ENCODE results near the gene CNOT3. TPM values are rescaled to one million over a fixed set of nuclear protein-coding genes. Genes with fewer than 3 reads are reported as not detected.

The CNOT3 gene
- total and polyA plus RNA-seq, 2 donors (not counting 3 experiments of a cell fraction or from before 2014, with no cell fraction given): 20.4 to 74.7 TPM

- intact Hi-C loops (cut with micrococcal nuclease): no loop called here
- CTCF ChIA-PET: interaction anchor here (1.2 to 2.1 kb wide), 2 partner anchors 11 to 20 kb away, joined by 3 to 6 read pairs; partner anchors contain the start of gene CNOT3
- no peaks in the 10 kb centered on the region for H3K27me3 ChIP-seq (ENCODE audit: control insufficient read depth in 2 of 2, insufficient read depth in 2 of 2, low read length in 2 of 2)
- H3K79me2 ChIP-seq (ENCODE audit: control insufficient read depth, insufficient read depth, low read length): no peaks in the 10 kb centered on the region
- no peak overlapping the region for H3K4me3 ChIP-seq (replicated peaks in 1 of 3; ENCODE audit: insufficient read depth in 1 of 3, low read depth in 1 of 3, low read length in 3 of 3)
- TF ChIP-seq POLR2A (IDR thresholded peaks at IDR 0.05; ENCODE audit: low read depth, low read length): no peak
- no peak for TF ChIP-seq EZH2 (IDR thresholded peaks at IDR 0.05; ENCODE audit: borderline replicate concordance, low read depth, low read length, severe bottlenecking)
- no peak for TF ChIP-seq FOS (IDR thresholded peaks at IDR 0.05; ENCODE audit: borderline replicate concordance, insufficient read depth, low read length)
- no peak overlapping the region for H3K4me2 ChIP-seq (ENCODE audit: insufficient read depth, low read length)
- H3K9me3 ChIP-seq (replicated peaks; ENCODE audit: control insufficient read depth, insufficient read depth, low read length): no peaks in the 10 kb centered on the region
- no peak for FAIRE-seq
- no peaks in the 10 kb centered on the region for H3K4me1 ChIP-seq (ENCODE audit: control insufficient read depth, extremely low read depth, insufficient read depth, low read length)
- POLR2A ChIA-PET: interaction anchor here (0.7 kb wide), 1 partner anchor 9 kb away, joined by 4 read pairs; no protein-coding TSS in a partner anchor
- H3K27ac ChIP-seq (ENCODE audit: insufficient read depth, low read depth, low read length): no peak overlapping the region
- H4K20me1 ChIP-seq (replicated peaks; ENCODE audit: control insufficient read depth, extremely low read depth, insufficient read depth, low read length): no peaks in the 10 kb centered on the region
- no peak overlapping the region for H3K9ac ChIP-seq (replicated peaks; ENCODE audit: extremely low read depth, insufficient read depth, low read length)
- dilution Hi-C loops (cut with MboI; ENCODE audit: extremely low pct_ligation_motif_present, low sequenced_read_pairs): no loop called here
- DNase-seq (ENCODE audit: low read depth, low spot score): no peak
- H3K36me3 ChIP-seq (ENCODE audit: control insufficient read depth in 2 of 2, extremely low read depth in 1 of 2, insufficient read depth in 2 of 2, low read length in 2 of 2): peaks cover 28 to 78% of the 10 kb centered on the region in 2 experiments
- no peak overlapping the region for H2AFZ ChIP-seq (ENCODE audit: low read depth, low read length)
- H3K9me1 ChIP-seq (replicated peaks; ENCODE audit: control insufficient read depth, extremely low read depth, insufficient read depth, low read length): no peaks in the 10 kb centered on the region
- TSS peak; percentile 6 for BruUV-seq (replicated peaks)
These were observed 10.6 kb downstream of the CNOT3 start for GRCh38 chr19:54148158-54148557.

DNA sequence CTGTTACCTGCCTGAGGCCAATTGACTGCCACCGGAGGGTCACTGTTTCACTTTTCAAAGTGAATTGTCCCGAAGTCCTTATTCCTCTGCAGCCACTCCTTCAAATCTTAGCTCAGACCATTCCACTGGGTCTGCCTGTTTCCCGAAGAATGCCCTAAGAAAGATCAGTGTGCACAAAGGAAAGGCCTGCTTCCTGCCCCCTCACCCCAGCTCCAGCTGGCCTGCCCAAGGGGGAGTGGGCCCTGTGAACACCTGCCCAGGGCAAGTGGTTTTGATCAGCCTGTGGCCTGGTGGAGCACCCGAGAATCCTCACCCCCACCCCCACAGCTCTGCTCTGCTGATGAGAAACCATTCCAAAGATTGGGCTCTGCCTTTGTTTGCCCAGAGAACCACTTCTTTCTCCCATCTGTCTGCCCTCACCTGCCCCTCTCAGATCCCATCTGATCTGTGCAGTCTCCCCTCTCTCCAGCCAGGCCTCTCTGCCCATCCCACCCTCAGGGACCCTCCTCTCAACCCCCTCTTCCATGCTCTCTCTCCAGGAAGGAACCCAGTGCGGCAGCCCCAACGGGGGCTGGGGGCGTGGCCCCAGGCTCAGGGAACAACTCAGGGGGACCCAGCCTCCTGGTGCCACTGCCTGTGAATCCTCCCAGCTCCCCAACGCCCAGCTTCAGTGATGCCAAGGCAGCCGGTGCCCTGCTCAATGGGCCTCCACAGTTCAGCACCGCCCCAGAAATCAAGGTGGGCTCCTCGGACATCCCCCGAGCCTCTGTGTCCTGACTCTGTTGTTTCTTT lies 11.7 kb downstream of the CNOT3 start:
- FAIRE-seq (peak; percentile 66), DNase-seq (ENCODE audit: low read depth, low spot score) (peak; percentile 82)
- ChIA-PET POLR2A (interaction anchor here (0.6 kb wide), 1 partner anchor 12 kb away, joined by 3 read pairs; no protein-coding TSS in a partner anchor), CTCF (interaction anchor here (0.6 to 2.1 kb wide), 3 partner anchors 12 to 124 kb away, joined by 3 to 6 read pairs (median 3); partner anchors contain the start of gene CNOT3)
- Histone ChIP-seq H3K79me2 (ENCODE audit: control insufficient read depth, insufficient read depth, low read length) (no peaks in the 10 kb centered on the region), H3K27me3 (ENCODE audit: control insufficient read depth in 2 of 2, insufficient read depth in 2 of 2, low read length in 2 of 2) (no peaks in the 10 kb centered on the region), H3K9me3 (replicated peaks; ENCODE audit: control insufficient read depth, insufficient read depth, low read length) (no peaks in the 10 kb centered on the region), H3K27ac (ENCODE audit: insufficient read depth, low read depth, low read length) (peak overlapping the region; percentile 10), H3K4me3 (replicated peaks in 1 of 3; ENCODE audit: insufficient read depth in 1 of 3, low read depth in 1 of 3, low read length in 3 of 3) (no peak overlapping the region), H3K4me2 (ENCODE audit: insufficient read depth, low read length) (no peak overlapping the region), H3K4me1 (ENCODE audit: control insufficient read depth, extremely low read depth, insufficient read depth, low read length) (no peaks in the 10 kb centered on the region), H3K36me3 (ENCODE audit: control insufficient read depth in 2 of 2, extremely low read depth in 1 of 2, insufficient read depth in 2 of 2, low read length in 2 of 2) (peaks cover 19 to 79% of the 10 kb centered on the region in 2 experiments), H3K9ac (replicated peaks; ENCODE audit: extremely low read depth, insufficient read depth, low read length) (no peak overlapping the region), H2AFZ (ENCODE audit: low read depth, low read length) (no peak overlapping the region), H3K9me1 (replicated peaks; ENCODE audit: control insufficient read depth, extremely low read depth, insufficient read depth, low read length) (no peaks in the 10 kb centered on the region), H4K20me1 (replicated peaks; ENCODE audit: control insufficient read depth, extremely low read depth, insufficient read depth, low read length) (no peaks in the 10 kb centered on the region)
- BruUV-seq (replicated peaks): no TSS peak
- intact Hi-C loops (cut with micrococcal nuclease): loop anchor here (1.0 kb wide), 1 partner anchor 10 kb away; the partner anchor contains the start of gene LENG1
- TF ChIP-seq MAX (IDR thresholded peaks at IDR 0.05; ENCODE audit: insufficient read depth, insufficient read length) (no peak), MYC (IDR thresholded peaks at IDR 0.05; ENCODE audit: low read depth, low read length) (no peak), EZH2 (IDR thresholded peaks at IDR 0.05; ENCODE audit: borderline replicate concordance, low read depth, low read length, severe bottlenecking) (no peak), POLR2AphosphoS5 (IDR thresholded peaks at IDR 0.05; ENCODE audit: insufficient read depth, low read depth, low read length) (peak; percentile 73), GATA2 (IDR thresholded peaks at IDR 0.05; ENCODE audit: insufficient read depth, insufficient read length, low read depth, low read length) (no peak), FOS (IDR thresholded peaks at IDR 0.05; ENCODE audit: borderline replicate concordance, insufficient read depth, low read length) (no peak), POLR2A (IDR thresholded peaks at IDR 0.05; ENCODE audit: low read depth, low read length) (peak; percentile 53), JUN (IDR thresholded peaks at IDR 0.05; ENCODE audit: borderline replicate concordance, insufficient read depth, insufficient read length, low read depth) (no peak)
- TF ChIP-seq, protein P1, sequence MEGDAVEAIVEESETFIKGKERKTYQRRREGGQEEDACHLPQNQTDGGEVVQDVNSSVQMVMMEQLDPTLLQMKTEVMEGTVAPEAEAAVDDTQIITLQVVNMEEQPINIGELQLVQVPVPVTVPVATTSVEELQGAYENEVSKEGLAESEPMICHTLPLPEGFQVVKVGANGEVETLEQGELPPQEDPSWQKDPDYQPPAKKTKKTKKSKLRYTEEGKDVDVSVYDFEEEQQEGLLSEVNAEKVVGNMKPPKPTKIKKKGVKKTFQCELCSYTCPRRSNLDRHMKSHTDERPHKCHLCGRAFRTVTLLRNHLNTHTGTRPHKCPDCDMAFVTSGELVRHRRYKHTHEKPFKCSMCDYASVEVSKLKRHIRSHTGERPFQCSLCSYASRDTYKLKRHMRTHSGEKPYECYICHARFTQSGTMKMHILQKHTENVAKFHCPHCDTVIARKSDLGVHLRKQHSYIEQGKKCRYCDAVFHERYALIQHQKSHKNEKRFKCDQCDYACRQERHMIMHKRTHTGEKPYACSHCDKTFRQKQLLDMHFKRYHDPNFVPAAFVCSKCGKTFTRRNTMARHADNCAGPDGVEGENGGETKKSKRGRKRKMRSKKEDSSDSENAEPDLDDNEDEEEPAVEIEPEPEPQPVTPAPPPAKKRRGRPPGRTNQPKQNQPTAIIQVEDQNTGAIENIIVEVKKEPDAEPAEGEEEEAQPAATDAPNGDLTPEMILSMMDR (IDR thresholded peaks at IDR 0.05; ENCODE audit: extremely low read depth in 1 of 2, insufficient read depth in 1 of 2, low read depth in 1 of 2, low read length in 2 of 2): no peak
- dilution Hi-C loops (cut with MboI; ENCODE audit: extremely low pct_ligation_motif_present, low sequenced_read_pairs): no loop called here

All from endothelial cell of umbilical vein (primary cell).